Measurements from ENCODE around the gene HIPK2.

DNA sequence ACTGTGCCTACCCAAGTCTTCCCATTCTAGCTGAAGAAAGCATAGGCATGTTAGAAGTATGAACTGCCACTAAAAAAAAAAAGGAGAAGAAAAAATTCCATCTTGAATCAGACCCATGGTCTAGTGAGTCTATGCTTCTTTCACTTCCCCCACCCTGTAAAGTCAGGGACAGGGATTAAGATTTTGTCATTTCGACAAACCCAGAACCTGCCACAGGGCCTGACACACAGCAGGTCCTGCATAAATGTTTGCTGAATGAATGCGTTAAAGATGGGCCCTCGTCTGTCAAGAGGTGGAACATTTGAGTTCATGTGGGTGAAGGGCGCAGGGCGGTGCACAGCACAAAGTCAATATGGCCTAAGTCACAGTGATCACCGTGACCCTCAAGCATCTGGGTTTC lies 4.9 kb downstream of the HIPK2 start:
- no peak for TF ChIP-seq TAF1 (IDR thresholded peaks at IDR 0.05; ENCODE audit: borderline replicate concordance, low read depth, low read length)
- no peak for TF ChIP-seq POLR2AphosphoS2 (IDR thresholded peaks at IDR 0.05; ENCODE audit: low read depth, low read length)
- no peak for TF ChIP-seq SIN3A (IDR thresholded peaks at IDR 0.05; ENCODE audit: low read depth, low read length)
- TF ChIP-seq, protein P1, sequence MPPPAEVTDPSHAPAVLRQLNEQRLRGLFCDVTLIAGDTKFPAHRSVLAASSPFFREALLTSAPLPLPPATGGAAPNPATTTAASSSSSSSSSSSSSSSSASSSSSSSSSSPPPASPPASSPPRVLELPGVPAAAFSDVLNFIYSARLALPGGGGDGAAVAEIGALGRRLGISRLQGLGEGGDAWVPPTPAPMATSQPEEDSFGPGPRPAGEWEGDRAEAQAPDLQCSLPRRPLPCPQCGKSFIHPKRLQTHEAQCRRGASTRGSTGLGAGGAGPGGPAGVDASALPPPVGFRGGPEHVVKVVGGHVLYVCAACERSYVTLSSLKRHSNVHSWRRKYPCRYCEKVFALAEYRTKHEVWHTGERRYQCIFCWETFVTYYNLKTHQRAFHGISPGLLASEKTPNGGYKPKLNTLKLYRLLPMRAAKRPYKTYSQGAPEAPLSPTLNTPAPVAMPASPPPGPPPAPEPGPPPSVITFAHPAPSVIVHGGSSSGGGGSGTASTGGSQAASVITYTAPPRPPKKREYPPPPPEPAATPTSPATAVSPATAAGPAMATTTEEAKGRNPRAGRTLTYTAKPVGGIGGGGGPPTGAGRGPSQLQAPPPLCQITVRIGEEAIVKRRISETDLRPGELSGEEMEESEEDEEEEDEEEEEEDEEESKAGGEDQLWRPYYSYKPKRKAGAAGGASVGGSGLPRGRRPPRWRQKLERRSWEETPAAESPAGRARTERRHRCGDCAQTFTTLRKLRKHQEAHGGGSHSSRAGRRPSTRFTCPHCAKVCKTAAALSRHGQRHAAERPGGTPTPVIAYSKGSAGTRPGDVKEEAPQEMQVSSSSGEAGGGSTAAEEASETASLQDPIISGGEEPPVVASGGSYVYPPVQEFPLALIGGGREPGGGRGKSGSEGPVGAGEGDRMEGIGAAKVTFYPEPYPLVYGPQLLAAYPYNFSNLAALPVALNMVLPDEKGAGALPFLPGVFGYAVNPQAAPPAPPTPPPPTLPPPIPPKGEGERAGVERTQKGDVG (CRISPR knock-in tag; IDR thresholded peaks at IDR 0.05) = no peak
- no peak for TF ChIP-seq MTA2 (IDR thresholded peaks at IDR 0.05; ENCODE audit: low read depth)
- TF ChIP-seq EZH2 (IDR thresholded peaks at IDR 0.05; ENCODE audit: borderline replicate concordance, control insufficient read depth, low read depth, low read length) = no peak
- TF ChIP-seq, protein P2, sequence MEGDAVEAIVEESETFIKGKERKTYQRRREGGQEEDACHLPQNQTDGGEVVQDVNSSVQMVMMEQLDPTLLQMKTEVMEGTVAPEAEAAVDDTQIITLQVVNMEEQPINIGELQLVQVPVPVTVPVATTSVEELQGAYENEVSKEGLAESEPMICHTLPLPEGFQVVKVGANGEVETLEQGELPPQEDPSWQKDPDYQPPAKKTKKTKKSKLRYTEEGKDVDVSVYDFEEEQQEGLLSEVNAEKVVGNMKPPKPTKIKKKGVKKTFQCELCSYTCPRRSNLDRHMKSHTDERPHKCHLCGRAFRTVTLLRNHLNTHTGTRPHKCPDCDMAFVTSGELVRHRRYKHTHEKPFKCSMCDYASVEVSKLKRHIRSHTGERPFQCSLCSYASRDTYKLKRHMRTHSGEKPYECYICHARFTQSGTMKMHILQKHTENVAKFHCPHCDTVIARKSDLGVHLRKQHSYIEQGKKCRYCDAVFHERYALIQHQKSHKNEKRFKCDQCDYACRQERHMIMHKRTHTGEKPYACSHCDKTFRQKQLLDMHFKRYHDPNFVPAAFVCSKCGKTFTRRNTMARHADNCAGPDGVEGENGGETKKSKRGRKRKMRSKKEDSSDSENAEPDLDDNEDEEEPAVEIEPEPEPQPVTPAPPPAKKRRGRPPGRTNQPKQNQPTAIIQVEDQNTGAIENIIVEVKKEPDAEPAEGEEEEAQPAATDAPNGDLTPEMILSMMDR (IDR thresholded peaks at IDR 0.05 in 2 of 3, conservative IDR thresholded peaks at IDR 0.05 in 1 of 3; ENCODE audit: control insufficient read depth in 2 of 3, extremely low read depth in 1 of 3, insufficient read depth in 1 of 3, low read depth in 3 of 3, low read length in 3 of 3) = no peak
- TF ChIP-seq JUNB (IDR thresholded peaks at IDR 0.05) = no peak
- no peak for TF ChIP-seq BACH1 (IDR thresholded peaks at IDR 0.05; ENCODE audit: borderline replicate concordance)

All from GM12878 (cell line).